SU-DHL-6 (cell line): ENCODE results near the gene MAPK13.

Experiments used
- H2AFZ ChIP-seq: fragments of 200-600 bp; sonication (generic); 2 replicates; pipeline ENCODE4 v1.6.1; 2014; ENCODE audit warnings: low read depth, mild to moderate bottlenecking, moderate library complexity, mixed read lengths, antibody characterized with exemption, low read length; ENCODE audit not compliant: severe bottlenecking
- H3F3A ChIP-seq: fragments of 200-600 bp; shearing (Covaris generic); 2 replicates; pipeline ENCODE4 v1.6.0; 2016; ENCODE audit warnings: antibody characterized with exemption, mild to moderate bottlenecking; ENCODE audit not compliant: insufficient read depth
- H3K27ac ChIP-seq: fragments of 200-600 bp; sonication (generic); 2 replicates; pipeline ENCODE4 v1.5.1; 2016; ENCODE audit warnings: low read depth, mild to moderate bottlenecking, low read length, moderate library complexity, mixed read lengths
- H3K27me3 ChIP-seq: fragments of 200-600 bp; sonication (generic), shearing (Covaris generic); 2 replicates; pipeline ENCODE4 v1.6.0; 2014; ENCODE audit warnings: mild to moderate bottlenecking, low read length
- H3K36me3 ChIP-seq: fragments of 200-600 bp; sonication (generic); 2 replicates; pipeline ENCODE4 v1.6.1; 2014; ENCODE audit warnings: mild to moderate bottlenecking, low read length, mixed read lengths
- H3K4me2 ChIP-seq: fragments of 300-600, 200-600 bp; shearing (Covaris generic), sonication (generic); 2 replicates; pipeline ENCODE4 v1.6.0; 2014; ENCODE audit warnings: low read length, low read depth, mild to moderate bottlenecking; ENCODE audit not compliant: poor library complexity, severe bottlenecking
- H3K4me3 ChIP-seq: fragments of 200-600 bp; sonication (generic); 2 replicates; pipeline ENCODE4 v1.5.1; 2014; ENCODE audit warnings: antibody characterized with exemption, low read length, mild to moderate bottlenecking, mixed read lengths; ENCODE audit not compliant: insufficient read depth, poor library complexity, severe bottlenecking
- H3K79me2 ChIP-seq: fragments of 200-600 bp; sonication (generic); 2 replicates; pipeline ENCODE4 v1.6.1; 2014; ENCODE audit warnings: mild to moderate bottlenecking, low read length, moderate library complexity; ENCODE audit not compliant: insufficient read depth
- H3K9ac ChIP-seq: fragments of 200-600 bp; sonication (generic); 2 replicates; pipeline ENCODE4 v1.7.0; 2014; ENCODE audit warnings: mild to moderate bottlenecking, low read length
- H3K9me2 ChIP-seq: fragments of 200-600 bp; sonication (generic); replicated peaks from 2 replicates; pipeline ENCODE4 v1.6.1; 2014; ENCODE audit warnings: low read length; ENCODE audit not compliant: insufficient read depth
- H3K9me3 ChIP-seq: fragments of 200-600 bp; sonication (generic); 2 replicates; pipeline ENCODE4 v1.6.1; 2014; ENCODE audit warnings: low read length, mixed read lengths; ENCODE audit not compliant: insufficient read depth
- H4K20me1 ChIP-seq: fragments of 200-600 bp; sonication (generic); 2 replicates; pipeline ENCODE4 v1.6.1; 2014; ENCODE audit warnings: low read depth, mild to moderate bottlenecking, antibody characterized with exemption, low read length, moderate library complexity, mixed read lengths
- EZH2phosphoT487 ChIP-seq: fragments of 200-600 bp; sonication (generic), shearing (Covaris generic); conservative IDR thresholded peaks from 2 replicates; pipeline ENCODE4 v1.6.1; 2018; ENCODE audit warnings: mild to moderate bottlenecking, antibody characterized with exemption, low read length, moderate library complexity, mixed read lengths
- TF ChIP-seq, protein P1 (sequence below): fragments of 200-600 bp; sonication (generic); IDR thresholded peaks from one replicate; pipeline ENCODE4 v1.5.1; 2017; ENCODE audit warnings: antibody characterized with exemption, mild to moderate bottlenecking, low read length, moderate library complexity; ENCODE audit not compliant: insufficient read depth, poor library complexity, severe bottlenecking

MAPK13 gene

DNA sequence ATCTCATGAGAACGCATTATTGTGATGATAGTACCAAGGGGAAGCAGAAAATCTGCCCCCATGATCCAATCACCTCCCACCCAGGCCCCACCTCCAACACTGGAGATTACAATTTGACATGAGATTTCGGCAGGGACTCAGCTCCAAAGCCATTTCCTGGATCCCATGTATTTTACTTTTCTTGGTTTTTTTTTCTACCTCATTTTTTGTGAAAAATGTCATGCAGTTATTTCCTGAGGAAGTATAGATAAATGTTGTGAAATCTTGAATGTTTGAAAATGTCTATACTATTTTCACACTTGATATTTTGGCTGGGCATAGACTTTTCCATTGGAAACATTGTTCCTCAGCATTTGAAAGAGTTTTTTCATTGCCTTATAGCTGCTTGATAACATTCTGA, 57.1 kb downstream of the MAPK13 start:
- Histone ChIP-seq H3K36me3 (no peaks in the 10 kb centered on the region), H3K4me3 (no peak overlapping the region), H3K27me3 (no peaks in the 10 kb centered on the region), H3K9me3 (no peaks in the 10 kb centered on the region), H3K27ac (no peak overlapping the region), H3K9me2 (no peaks in the 10 kb centered on the region), H4K20me1 (no peaks in the 10 kb centered on the region), H3F3A (no peaks in the 10 kb centered on the region), H3K79me2 (no peaks in the 10 kb centered on the region), H3K9ac (no peak overlapping the region), H2AFZ (no peak overlapping the region), H3K4me2 (no peak overlapping the region)
- TF ChIP-seq, protein P1, sequence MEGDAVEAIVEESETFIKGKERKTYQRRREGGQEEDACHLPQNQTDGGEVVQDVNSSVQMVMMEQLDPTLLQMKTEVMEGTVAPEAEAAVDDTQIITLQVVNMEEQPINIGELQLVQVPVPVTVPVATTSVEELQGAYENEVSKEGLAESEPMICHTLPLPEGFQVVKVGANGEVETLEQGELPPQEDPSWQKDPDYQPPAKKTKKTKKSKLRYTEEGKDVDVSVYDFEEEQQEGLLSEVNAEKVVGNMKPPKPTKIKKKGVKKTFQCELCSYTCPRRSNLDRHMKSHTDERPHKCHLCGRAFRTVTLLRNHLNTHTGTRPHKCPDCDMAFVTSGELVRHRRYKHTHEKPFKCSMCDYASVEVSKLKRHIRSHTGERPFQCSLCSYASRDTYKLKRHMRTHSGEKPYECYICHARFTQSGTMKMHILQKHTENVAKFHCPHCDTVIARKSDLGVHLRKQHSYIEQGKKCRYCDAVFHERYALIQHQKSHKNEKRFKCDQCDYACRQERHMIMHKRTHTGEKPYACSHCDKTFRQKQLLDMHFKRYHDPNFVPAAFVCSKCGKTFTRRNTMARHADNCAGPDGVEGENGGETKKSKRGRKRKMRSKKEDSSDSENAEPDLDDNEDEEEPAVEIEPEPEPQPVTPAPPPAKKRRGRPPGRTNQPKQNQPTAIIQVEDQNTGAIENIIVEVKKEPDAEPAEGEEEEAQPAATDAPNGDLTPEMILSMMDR, result no peak
- TF ChIP-seq EZH2phosphoT487, result no peak
